Measurements from ENCODE around the gene KNSTRN.

DNA sequence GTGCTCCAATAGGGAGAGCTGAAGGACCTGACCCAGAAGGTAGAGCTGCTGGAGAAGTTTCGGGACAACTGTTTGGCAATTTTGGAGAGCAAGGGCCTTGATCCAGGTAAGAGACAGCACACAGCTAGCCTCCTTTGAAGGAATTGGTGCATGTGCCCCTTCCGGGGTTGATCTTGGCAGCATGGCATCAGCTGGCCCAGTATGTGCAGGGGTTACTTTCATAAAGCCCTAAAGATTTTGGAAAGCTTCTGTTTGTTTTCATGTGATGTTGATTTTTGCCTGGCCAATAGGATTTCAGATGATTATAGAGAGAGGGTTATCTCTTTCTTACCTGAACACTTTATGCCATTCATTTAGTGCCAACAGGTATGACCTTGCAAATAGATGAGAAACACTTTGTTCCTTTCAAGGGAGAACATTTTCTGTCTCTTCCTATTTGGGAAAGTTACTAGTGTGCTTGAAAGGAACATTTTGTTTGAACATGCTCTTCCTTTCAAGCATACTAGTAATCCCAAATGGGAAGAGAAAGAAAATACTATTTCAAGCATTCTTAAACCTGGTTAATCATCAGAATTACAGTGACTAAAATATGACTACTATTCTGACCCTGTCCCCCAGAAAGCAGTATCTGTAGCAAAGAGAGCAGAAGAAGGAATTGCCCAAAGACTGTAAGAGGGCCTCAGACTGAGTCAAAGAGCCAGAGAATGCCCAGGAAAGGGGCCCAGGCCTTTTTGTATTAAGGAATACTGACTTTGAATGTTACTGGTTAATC is 7.5 kb downstream of the KNSTRN start:
- TF ChIP-seq, protein P1, sequence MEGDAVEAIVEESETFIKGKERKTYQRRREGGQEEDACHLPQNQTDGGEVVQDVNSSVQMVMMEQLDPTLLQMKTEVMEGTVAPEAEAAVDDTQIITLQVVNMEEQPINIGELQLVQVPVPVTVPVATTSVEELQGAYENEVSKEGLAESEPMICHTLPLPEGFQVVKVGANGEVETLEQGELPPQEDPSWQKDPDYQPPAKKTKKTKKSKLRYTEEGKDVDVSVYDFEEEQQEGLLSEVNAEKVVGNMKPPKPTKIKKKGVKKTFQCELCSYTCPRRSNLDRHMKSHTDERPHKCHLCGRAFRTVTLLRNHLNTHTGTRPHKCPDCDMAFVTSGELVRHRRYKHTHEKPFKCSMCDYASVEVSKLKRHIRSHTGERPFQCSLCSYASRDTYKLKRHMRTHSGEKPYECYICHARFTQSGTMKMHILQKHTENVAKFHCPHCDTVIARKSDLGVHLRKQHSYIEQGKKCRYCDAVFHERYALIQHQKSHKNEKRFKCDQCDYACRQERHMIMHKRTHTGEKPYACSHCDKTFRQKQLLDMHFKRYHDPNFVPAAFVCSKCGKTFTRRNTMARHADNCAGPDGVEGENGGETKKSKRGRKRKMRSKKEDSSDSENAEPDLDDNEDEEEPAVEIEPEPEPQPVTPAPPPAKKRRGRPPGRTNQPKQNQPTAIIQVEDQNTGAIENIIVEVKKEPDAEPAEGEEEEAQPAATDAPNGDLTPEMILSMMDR (IDR thresholded peaks at IDR 0.05; ENCODE audit: low read length), result no peak
- TF ChIP-seq EZH2 (optimal IDR thresholded peaks at IDR 0.05; ENCODE audit: low read depth, low read length) (no peak), EZH2phosphoT487 (IDR thresholded peaks at IDR 0.05; ENCODE audit: low read length) (no peak)

Measured in MM.1S (cell line).